ENCODE measurements around the gene MAPK1IP1L.
"Not testable (repeated sequence)": the region's sequence is repeated elsewhere in the genome, so short reads cannot be mapped to it uniquely, and the experiment has no call there.

MAPK1IP1L gene

DNA sequence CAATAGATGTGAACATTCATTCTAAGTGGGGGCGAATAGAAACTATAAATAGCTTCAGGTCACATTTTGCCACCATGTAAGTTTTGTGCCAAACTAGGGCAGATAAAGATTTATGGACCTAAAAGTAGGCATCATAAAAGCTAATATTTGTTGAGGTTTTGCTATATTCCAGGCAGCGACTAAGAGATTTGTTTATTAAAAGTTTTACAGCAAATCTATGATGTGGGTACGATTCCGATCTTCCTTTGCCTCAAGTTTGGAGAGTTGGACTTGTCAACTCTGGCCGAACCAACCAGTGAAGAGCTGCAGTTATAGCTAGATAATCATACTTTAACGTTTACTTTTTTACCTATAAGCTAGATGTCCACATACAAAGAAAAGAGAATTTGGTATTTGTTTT is 1.6 kb downstream of the MAPK1IP1L start:
- H3K4me2 ChIP-seq = peak overlapping the region; percentile 86
- peak overlapping the region; percentile 96 for H3K4me3 ChIP-seq
- H3K9ac ChIP-seq = peak overlapping the region; percentile 99
- peaks cover 63% of the 10 kb centered on the region for H4K20me1 ChIP-seq
- no peaks in the 10 kb centered on the region for H3K27me3 ChIP-seq
- no peak for TF ChIP-seq Cebpa-rat (IDR thresholded peaks at IDR 0.05)
- H3K36me3 ChIP-seq = peaks cover 45% of the 10 kb centered on the region
- H3K9me3 ChIP-seq = no peaks in the 10 kb centered on the region
- H3K4me1 ChIP-seq = peaks cover 23% of the 10 kb centered on the region
- H3K27ac ChIP-seq = no peak overlapping the region

DNA sequence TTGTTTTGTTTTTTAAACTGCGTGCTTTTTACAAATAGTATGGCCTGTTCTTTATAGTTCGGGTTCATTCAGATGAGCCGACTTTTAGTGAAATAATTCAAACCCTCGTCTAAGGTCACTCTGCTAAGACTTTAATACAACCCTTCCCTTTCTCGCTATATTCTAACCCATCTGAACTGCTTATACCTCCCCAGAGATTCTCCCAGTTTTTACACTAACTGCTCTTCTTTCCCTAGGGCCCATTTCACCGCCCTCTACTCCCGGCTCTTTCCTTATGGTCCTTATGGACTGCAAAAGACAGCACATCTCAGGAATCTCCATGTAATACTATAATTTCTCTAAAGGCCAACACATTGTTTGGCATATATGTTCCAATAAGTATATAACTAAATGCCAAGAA is 2.1 kb downstream of the MAPK1IP1L start:
- Histone ChIP-seq H3K27me3 (no peaks in the 10 kb centered on the region), H3K4me2 (peak overlapping the region; percentile 86), H4K20me1 (peaks cover 67% of the 10 kb centered on the region), H3K4me1 (peaks cover 23% of the 10 kb centered on the region), H3K4me3 (peak overlapping the region; percentile 9; the same call in 1 of the 2 replicates), H3K9ac (no peak overlapping the region), H3K27ac (no peak overlapping the region), H3K9me3 (no peaks in the 10 kb centered on the region), H3K36me3 (peaks cover 50% of the 10 kb centered on the region)
- TF ChIP-seq Cebpa-rat (IDR thresholded peaks at IDR 0.05) = no peak

DNA sequence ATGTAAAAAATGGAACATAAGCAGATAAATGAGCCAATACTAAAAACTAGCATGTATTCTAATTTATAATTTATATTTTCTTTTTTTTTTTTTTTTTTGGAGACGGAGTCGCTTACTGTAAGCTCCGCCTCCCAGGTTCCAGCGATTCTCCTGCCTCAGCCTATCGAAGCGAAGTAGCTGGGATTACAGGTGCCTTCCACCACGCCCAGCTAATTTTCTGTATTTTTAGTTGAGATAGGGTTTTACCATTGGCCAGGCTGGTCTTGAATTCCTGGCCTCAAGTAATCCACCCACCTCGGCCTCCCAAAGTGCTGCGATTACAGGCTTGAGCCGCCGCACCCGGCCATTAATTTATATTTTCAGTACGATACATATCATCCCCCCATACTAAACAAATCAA is 2.7 kb downstream of the MAPK1IP1L start:
- H3K9ac ChIP-seq = no peak overlapping the region
- no peak overlapping the region; the same call in 1 of the 2 replicates for H3K4me2 ChIP-seq
- no peaks in the 10 kb centered on the region for H3K27me3 ChIP-seq
- TF ChIP-seq Cebpa-rat (IDR thresholded peaks at IDR 0.05) = no peak
- no peak overlapping the region for H3K4me3 ChIP-seq
- peaks cover 23% of the 10 kb centered on the region for H3K4me1 ChIP-seq
- H4K20me1 ChIP-seq = peaks cover 73% of the 10 kb centered on the region
- H3K9me3 ChIP-seq = no peaks in the 10 kb centered on the region
- H3K27ac ChIP-seq = no peak overlapping the region
- peaks cover 55% of the 10 kb centered on the region for H3K36me3 ChIP-seq

DNA sequence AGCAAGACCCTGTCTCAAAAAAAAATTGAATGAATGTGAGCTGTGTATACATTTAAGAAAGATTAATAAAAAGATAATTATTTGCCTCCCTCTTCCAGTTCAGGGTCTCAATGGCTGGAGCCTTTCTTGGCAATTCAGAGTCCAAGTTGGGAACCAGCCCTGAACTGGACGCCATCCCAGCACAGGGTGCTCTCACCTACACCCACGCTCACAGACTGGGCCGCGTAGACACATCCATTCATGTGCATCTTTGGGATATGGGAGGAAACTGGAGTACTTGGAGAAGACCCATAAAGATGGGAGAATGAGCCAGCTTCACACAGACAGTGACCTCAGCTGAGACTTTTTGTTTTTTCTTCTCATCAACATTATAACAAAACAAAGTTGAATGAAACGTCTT is 6.5 kb downstream of the MAPK1IP1L start:
- H3K4me2 ChIP-seq = no peak overlapping the region
- no peak for TF ChIP-seq Cebpa-rat (IDR thresholded peaks at IDR 0.05)
- no peak overlapping the region for H3K27ac ChIP-seq
- no peaks in the 10 kb centered on the region for H3K9me3 ChIP-seq
- H3K27me3 ChIP-seq = no peaks in the 10 kb centered on the region
- H3K36me3 ChIP-seq = peaks cover 88% of the 10 kb centered on the region
- no peak overlapping the region for H3K9ac ChIP-seq
- peaks cover 10% of the 10 kb centered on the region for H3K4me1 ChIP-seq
- H3K4me3 ChIP-seq = no peak overlapping the region
- peaks cover 100% of the 10 kb centered on the region for H4K20me1 ChIP-seq

DNA sequence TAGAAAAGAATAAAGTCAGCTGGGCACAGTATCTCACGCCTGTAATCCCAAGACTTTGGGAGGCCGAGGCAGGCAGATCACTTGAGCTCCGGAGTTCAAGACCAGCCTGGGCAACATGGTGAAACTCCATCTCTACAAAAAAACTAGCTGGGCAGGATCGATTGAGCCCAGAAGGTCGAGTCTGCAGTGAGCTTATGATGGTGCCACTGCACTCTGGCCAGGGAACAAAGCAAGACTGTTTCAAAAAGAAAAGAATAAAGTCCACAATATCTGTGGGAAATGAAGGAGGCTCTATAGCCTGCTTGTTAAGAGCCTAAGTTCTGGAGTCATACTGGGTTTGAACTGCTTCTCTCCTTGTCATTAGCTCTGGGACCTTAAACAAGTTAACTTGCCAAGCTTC is 7.9 kb downstream of the MAPK1IP1L start:
- Histone ChIP-seq H3K4me2 (no peak overlapping the region), H4K20me1 (peaks cover 100% of the 10 kb centered on the region), H3K36me3 (peaks cover 92% of the 10 kb centered on the region)

DNA sequence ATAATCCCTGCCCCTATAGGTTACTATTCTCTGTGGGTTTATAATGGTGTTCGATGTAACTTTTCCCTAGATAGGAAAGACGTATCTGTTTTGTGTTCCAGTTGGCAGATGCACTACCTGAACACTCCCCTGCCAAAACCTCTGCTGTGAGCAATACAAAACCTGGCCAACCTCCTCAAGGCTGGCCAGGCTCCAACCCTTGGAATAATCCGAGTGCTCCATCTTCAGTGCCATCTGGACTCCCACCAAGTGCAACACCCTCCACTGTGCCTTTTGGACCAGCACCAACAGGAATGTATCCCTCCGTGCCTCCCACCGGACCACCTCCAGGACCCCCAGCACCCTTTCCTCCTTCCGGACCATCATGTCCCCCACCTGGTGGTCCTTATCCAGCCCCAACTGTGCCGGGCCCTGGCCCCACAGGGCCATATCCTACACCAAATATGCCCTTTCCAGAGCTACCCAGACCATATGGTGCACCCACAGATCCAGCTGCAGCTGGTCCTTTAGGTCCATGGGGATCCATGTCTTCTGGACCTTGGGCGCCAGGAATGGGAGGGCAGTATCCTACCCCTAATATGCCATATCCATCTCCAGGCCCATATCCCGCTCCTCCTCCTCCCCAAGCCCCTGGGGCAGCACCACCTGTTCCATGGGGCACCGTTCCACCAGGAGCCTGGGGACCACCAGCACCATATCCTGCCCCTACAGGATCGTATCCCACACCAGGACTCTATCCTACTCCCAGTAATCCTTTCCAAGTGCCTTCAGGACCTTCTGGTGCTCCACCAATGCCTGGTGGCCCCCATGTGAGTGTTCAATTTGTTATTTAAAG is 11.3 kb downstream of the MAPK1IP1L start:
- H3K9ac ChIP-seq = no peak overlapping the region
- no peak for TF ChIP-seq Cebpa-rat (IDR thresholded peaks at IDR 0.05)
- no peaks in the 10 kb centered on the region for H3K27me3 ChIP-seq
- H3K4me3 ChIP-seq = no peak overlapping the region
- H4K20me1 ChIP-seq = peaks cover 88% of the 10 kb centered on the region
- no peak overlapping the region for H3K4me2 ChIP-seq
- H3K36me3 ChIP-seq = peaks cover 93% of the 10 kb centered on the region
- H3K27ac ChIP-seq = no peak overlapping the region
- H3K4me1 ChIP-seq = no peaks in the 10 kb centered on the region
- no peaks in the 10 kb centered on the region for H3K9me3 ChIP-seq

More for the DNA sequence above, 7.9 kb downstream of the MAPK1IP1L start:
- no peaks in the 10 kb centered on the region for H3K4me1 ChIP-seq
- no peak overlapping the region for H3K27ac ChIP-seq
- no peaks in the 10 kb centered on the region for H3K9me3 ChIP-seq
- no peak overlapping the region for H3K4me3 ChIP-seq
- H3K9ac ChIP-seq = no peak overlapping the region
- TF ChIP-seq Cebpa-rat (IDR thresholded peaks at IDR 0.05) = no peak
- no peaks in the 10 kb centered on the region for H3K27me3 ChIP-seq

DNA sequence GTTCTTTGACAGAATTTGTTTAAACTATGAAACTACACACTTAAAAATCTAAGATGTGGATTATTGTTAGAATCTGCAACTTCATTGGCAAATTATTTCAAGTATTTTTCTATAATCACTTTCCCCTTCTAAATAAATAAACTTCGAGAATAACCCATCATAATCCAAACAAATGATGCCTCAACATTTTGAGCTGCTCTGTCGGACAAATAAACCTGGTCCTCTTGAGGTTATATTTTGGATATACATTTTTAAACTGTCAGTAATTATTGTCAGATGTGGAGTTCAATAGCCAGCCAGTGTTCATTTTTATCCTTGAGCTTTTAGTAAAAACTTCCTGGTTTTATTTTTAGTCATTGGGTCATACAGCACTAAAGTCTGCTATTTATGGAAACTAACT is 13.4 kb downstream of the MAPK1IP1L start:
- not testable (repeated sequence) for H3K4me2 ChIP-seq, H3K9ac ChIP-seq, H3K9me3 ChIP-seq, H3K27ac ChIP-seq, H3K4me1 ChIP-seq, H3K4me3 ChIP-seq, H3K27me3 ChIP-seq
- Histone ChIP-seq H4K20me1 (peaks cover 73% of the 10 kb centered on the region), H3K36me3 (peaks cover 84% of the 10 kb centered on the region)

DNA sequence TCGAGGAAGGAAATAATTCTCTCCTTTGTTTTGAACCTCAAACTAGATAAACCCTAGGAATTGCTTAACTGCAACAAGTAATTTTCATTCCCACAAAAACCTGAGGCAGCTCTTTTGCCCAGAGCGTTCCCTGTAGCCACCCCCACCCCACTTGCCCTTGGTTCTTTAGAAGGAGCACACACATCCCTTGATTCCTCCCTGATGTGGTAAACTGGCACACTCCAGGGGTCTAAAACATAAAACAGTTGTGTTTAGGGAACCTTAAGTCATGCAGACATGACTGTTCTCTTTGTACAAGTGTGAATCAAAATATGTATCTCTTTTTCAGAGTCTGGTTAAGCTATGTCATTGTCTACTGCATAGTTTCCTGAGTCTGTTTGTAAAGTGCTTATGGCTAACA is 14.0 kb downstream of the MAPK1IP1L start:
- peaks cover 11% of the 10 kb centered on the region for H3K4me1 ChIP-seq
- no peak overlapping the region for H3K9ac ChIP-seq
- H3K36me3 ChIP-seq = peaks cover 82% of the 10 kb centered on the region
- no peak overlapping the region for H3K4me2 ChIP-seq
- TF ChIP-seq Cebpa-rat (IDR thresholded peaks at IDR 0.05) = no peak
- no peak overlapping the region for H3K4me3 ChIP-seq
- H3K27me3 ChIP-seq = no peaks in the 10 kb centered on the region
- H3K9me3 ChIP-seq = no peaks in the 10 kb centered on the region
- peaks cover 73% of the 10 kb centered on the region for H4K20me1 ChIP-seq
- H3K27ac ChIP-seq = no peak overlapping the region

DNA sequence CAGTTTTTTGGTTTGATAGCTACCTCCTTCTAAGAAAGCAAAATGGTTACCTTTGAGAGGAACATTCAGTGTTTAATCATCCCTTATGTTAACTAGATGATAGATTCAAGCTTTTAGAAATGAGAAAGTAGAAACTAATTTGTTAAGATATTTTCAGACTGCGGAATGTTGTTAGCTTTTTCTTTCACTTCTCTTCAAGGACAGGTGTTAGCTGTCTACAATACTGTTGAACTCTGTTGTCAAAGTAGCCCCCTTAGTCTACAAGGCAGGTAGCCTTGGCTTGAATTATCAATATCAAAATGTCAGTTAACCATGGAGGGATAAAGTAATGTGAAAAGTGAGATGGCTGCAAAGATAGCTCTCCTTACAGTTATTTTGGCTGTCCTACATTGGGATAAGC is 14.8 kb downstream of the MAPK1IP1L start:
- Histone ChIP-seq H3K36me3 (peaks cover 75% of the 10 kb centered on the region), H3K27me3 (no peaks in the 10 kb centered on the region), H3K9ac (no peak overlapping the region), H4K20me1 (peaks cover 65% of the 10 kb centered on the region), H3K9me3 (no peaks in the 10 kb centered on the region), H3K4me2 (no peak overlapping the region), H3K4me3 (no peak overlapping the region), H3K4me1 (peaks cover 18% of the 10 kb centered on the region), H3K27ac (no peak overlapping the region)
- no peak for TF ChIP-seq Cebpa-rat (IDR thresholded peaks at IDR 0.05)

DNA sequence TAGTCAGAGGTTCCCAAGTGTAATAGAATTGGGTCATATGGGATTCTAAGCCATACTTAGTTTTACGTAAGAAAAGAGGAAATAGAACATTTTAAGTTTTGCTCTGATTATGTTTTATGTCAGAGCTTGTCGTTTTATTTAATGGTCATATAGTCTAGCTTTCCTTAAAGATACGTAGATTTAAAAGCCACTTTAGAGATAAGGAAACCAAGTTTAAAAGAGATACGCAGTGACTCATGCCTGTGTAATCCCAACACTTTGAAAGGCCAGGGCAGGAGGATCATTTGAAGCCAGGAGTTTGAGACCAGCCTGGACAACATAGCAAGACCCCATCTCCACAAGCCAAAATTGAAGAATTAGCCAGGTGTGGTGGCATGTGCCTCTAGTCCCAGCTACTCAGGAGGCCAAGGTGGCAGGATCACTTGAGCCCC is 19.5 kb downstream of the MAPK1IP1L start:
- TF ChIP-seq Cebpa-rat (IDR thresholded peaks at IDR 0.05) = no peak
- H3K9ac ChIP-seq = no peak overlapping the region
- no peaks in the 10 kb centered on the region for H3K9me3 ChIP-seq
- H3K4me1 ChIP-seq = peaks cover 34% of the 10 kb centered on the region
- H3K27me3 ChIP-seq = no peaks in the 10 kb centered on the region
- H3K27ac ChIP-seq = no peak overlapping the region
- H3K4me2 ChIP-seq = peak overlapping the region; percentile 71
- peaks cover 30% of the 10 kb centered on the region for H3K36me3 ChIP-seq
- H3K4me3 ChIP-seq = no peak overlapping the region
- peaks cover 18% of the 10 kb centered on the region for H4K20me1 ChIP-seq
